GM23248 (cell line): Measurements from ENCODE around the gene RER1.

Experiments
- EZH2 ChIP-seq: fragments of 200-600 bp; sonication (generic); IDR thresholded peaks from 2 replicates; pipeline ENCODE4 v1.6.1; 2018; ENCODE audit warnings: antibody characterized with exemption, mild to moderate bottlenecking; ENCODE audit not compliant: insufficient read depth, poor library complexity, severe bottlenecking
- EZH2phosphoT487 ChIP-seq: fragments of 200-600 bp; sonication (generic); IDR thresholded peaks from 2 replicates; pipeline ENCODE4 v1.6.1; 2018; ENCODE audit warnings: antibody characterized with exemption, moderate library complexity, mild to moderate bottlenecking, low read depth; ENCODE audit not compliant: insufficient read depth

DNA sequence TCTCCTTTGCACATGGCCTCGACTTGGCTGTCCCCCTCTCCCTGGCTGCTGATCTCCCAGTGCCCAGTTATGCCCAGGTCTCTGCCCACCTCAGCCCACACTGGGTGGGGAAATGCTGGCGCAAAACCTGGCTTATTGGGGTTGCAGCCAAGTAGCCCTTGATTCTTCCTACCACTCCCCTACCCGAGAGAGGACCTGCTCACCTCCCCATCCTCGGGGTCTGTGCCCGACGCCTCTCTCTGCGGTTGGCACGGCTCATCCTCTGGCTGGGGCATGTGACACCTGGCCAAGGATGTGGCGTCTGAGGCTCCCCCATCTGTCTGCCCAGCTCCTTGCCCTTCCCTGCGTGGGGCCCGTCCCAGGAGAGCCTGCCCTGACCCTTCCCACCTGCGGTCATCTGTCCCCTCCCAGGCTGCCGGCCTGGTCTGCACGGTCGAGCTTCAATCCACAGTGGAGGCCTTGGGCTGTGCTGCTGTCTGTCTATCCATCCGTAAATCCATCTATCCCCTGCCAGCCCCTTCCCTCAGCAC is 27.2 kb downstream of the RER1 start:
- TF ChIP-seq EZH2 (no peak), EZH2phosphoT487 (no peak)
